CD4-positive, alpha-beta T cell treated with Interleukin-21 for 1 hour (primary cell): ENCODE measurements around the gene WDR70.
"Not testable (repeated sequence)": the region's sequence is repeated elsewhere in the genome, so short reads cannot be mapped to it uniquely, and the experiment has no call there.

Experiments
- DNase-seq: peaks from one replicate; pipeline ENCODE4 v3.0.0-alpha.2; 2020

WDR70 gene

GRCh38 chr5:37454402-37455055, 75.4 kb downstream of the WDR70 start:
- not testable (repeated sequence) for DNase-seq

- not testable (repeated sequence) for DNase-seq
Observed at GRCh38 chr5:37463191-37464051, 84.3 kb downstream of the WDR70 start.

GRCh38 chr5:37464581-37464980, 85.5 kb downstream of the WDR70 start:
- DNase-seq = not testable (repeated sequence)

GRCh38 chr5:37469383-37469782, 90.3 kb downstream of the WDR70 start:
- not testable (repeated sequence) for DNase-seq

- DNase-seq = no peak
Observed at GRCh38 chr5:37471666-37472197, 92.6 kb downstream of the WDR70 start.

- no peak for DNase-seq
Observed at GRCh38 chr5:37477426-37477825, 98.3 kb downstream of the WDR70 start.

- DNase-seq = no peak
Observed at GRCh38 chr5:37478121-37478894, 99.2 kb downstream of the WDR70 start.

- not testable (repeated sequence) for DNase-seq
Observed at GRCh38 chr5:37481395-37481794, 102.3 kb downstream of the WDR70 start.

GRCh38 chr5:37490120-37490810, 111.1 kb downstream of the WDR70 start:
- DNase-seq = no peak

- DNase-seq = no peak
Observed at GRCh38 chr5:37490931-37491330, 111.8 kb downstream of the WDR70 start.

- DNase-seq = no peak
Observed at GRCh38 chr5:37492778-37493555, 113.8 kb downstream of the WDR70 start.

- DNase-seq = no peak
Observed at GRCh38 chr5:37494756-37495155, 115.6 kb downstream of the WDR70 start.

GRCh38 chr5:37495210-37495609, 116.1 kb downstream of the WDR70 start:
- DNase-seq = no peak

- no peak for DNase-seq
Observed at GRCh38 chr5:37495668-37496347, 116.7 kb downstream of the WDR70 start.

GRCh38 chr5:37496902-37497445, 117.9 kb downstream of the WDR70 start:
- DNase-seq = no peak

GRCh38 chr5:37501152-37501551, 122.0 kb downstream of the WDR70 start:
- DNase-seq = no peak

- no peak for DNase-seq
Observed at GRCh38 chr5:37506241-37506640, 127.1 kb downstream of the WDR70 start.

GRCh38 chr5:37506722-37507121, 127.6 kb downstream of the WDR70 start:
- DNase-seq = no peak

GRCh38 chr5:37511646-37512045, 132.5 kb downstream of the WDR70 start:
- DNase-seq = no peak

- DNase-seq = no peak
Observed at GRCh38 chr5:37514946-37515345, 135.8 kb downstream of the WDR70 start.

GRCh38 chr5:37517686-37518085, 138.6 kb downstream of the WDR70 start:
- DNase-seq = no peak
